Activated T-helper 1 cell treated with anti-CD3 and anti-CD28 coated beads, Interleukin-2, amount 50 U/mL, for 16 hours (primary cell): Measurements from ENCODE around the gene TEAD3.
A peak's percentile ranks its signal among the peaks of the same experiment; 100 is the strongest.

Experiments used
- DNase-seq, 2 donors: peaks; one replicate each; pipeline ENCODE4 v3.0.0-alpha.2; 2020; ENCODE audit warnings: low read depth in 1 of 2, low spot score in 1 of 2

The TEAD3 gene

GRCh38 chr6:35514587-35514986 lies 17.7 kb upstream of the TEAD3 start:
- DNase-seq: no peak

- DNase-seq: no peak
These were observed 15.9 kb upstream of the TEAD3 start, which contains the start of gene TULP1 for GRCh38 chr6:35512740-35513139. TULP1 (minus strand) TSS chr6:35512896; CDS start chr6:35512858, 38 bp downstream.

DNA sequence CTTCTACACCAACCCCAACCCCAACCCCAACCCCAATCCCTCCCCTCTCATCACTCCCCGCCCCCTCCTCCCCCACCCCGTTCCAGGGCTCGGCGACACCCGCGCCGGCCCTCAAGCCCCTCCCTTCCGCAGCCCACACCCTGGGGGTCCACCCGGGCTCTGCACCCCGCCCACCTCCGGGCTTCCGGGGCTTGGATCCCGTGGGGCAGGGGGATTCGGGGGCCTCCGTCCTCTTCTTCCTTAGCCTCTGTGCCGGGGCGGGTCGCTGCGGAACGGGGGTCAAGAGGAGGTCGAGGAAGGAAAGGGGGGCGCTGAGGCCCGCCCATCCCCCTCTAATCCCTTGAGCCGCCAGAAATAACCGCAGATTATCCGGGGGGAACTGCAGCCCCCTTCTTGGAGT lies 15.1 kb upstream of the TEAD3 start:
- DNase-seq: no peak

DNA sequence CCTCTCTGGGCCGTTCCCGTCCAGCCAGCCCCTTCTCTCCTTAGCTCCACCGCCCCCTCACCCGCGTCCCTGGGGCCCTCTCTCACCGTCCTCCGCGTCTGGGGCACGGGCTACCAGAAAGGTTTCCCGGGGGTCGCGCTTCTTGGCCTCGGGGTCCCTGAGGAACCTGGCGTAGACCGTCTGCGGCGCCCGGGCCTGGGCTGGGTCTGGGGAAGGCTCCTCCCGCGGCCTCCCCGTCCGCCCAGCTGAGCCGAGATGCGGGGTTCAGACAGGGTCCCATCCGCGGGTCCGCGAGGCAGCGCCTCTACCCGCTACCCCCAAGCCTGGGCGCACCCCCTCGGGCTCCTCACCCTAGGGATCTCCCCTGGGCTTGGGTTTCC lies 14.7 kb upstream of the TEAD3 start:
- no peak for DNase-seq

- no peak for DNase-seq
These were observed 14.2 kb upstream of the TEAD3 start for GRCh38 chr6:35510916-35511561.

DNA sequence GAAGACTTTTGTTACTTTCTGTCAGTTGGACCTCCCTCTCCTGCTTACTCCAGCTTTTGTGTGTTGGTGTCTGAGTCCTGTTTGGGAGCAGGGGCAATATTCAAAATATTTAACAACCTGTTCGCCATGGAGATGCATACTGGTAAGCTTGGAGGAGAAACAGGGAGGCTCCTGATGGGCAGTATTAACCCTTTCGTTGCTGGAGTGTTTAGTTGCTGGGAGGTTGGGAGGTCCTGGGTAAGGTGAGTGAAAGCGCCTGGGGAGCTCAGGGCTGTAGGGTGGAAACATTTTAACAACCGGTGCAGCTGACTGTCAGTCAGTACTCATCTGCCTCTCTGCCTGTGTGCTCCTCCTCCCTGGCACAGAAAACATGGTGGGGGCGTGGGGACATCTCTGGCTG lies 11.7 kb upstream of the TEAD3 start:
- no peak for DNase-seq

- no peak for DNase-seq
These were observed 11.1 kb upstream of the TEAD3 start for GRCh38 chr6:35508027-35508426.

DNA sequence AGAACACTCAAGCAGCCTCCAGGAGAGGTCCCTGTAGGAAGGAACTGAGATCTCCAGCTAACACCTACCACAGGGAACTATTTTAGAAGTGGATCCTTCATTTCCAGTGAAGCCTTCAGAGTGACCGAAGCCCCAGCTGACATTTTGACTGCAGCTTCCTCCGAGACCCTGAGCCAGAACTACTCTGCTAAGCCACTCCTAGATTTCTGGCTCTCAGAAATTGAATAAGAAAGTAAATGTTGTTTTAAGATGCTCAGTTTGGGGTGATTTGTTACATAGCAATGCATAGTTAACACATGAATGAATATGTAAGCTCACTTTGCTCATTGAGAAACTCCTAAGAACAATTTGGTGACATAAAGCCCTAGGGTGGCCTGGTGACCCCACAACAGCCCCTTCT lies 10.3 kb upstream of the TEAD3 start:
- no peak for DNase-seq

GRCh38 chr6:35506536-35506935 lies 9.7 kb upstream of the TEAD3 start:
- DNase-seq: no peak

- DNase-seq: no peak
These were observed 9.1 kb upstream of the TEAD3 start for GRCh38 chr6:35505999-35506412.

DNA sequence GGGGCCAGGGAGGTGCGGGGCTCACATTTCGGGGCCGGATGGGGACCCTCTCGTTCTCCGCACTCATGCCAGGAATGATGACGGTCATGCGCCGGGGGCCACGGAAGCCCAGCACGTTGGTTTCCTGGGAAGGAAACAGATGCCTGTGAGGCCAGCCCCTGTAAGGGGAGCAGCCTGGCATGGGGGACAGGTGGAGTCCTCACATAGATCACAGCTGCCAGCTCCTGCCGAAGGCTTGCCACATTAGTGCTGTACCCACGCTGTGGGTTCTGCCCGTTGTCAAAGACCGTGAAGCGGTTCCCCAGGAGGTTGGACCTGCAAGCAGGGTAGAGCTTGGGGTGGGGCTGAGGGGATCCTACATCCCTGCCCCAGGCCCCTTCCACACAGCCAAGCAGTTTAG lies 6.7 kb upstream of the TEAD3 start:
- no peak for DNase-seq

DNA sequence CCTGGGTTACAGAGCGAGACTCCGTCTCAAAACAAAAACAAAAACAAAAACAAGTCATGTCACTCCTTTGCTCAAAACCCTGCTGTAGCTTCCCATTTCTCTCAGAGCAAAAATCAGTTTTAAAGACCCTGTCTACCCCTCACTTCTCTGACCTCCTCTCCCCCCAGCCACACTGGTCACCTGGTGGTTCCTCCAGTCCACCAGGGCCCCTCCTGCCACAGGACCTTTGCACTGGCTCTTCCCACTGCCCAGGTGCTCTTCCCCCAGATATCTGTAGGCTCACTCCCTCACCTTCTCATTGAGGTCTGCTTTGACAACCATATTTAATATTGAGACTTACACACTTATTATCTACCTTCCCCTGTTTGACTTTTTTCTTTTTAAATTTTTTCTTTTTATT lies 4.9 kb upstream of the TEAD3 start:
- no peak for DNase-seq

- no peak for DNase-seq
These were observed 3.9 kb upstream of the TEAD3 start for GRCh38 chr6:35500782-35501181.

GRCh38 chr6:35499372-35499771 lies 2.5 kb upstream of the TEAD3 start:
- DNase-seq: no peak

- no peak for DNase-seq
These were observed 1.7 kb upstream of the TEAD3 start for GRCh38 chr6:35498422-35499067.

- DNase-seq: peak; percentile 15 to 19
These were observed 917 bp upstream of the TEAD3 start for GRCh38 chr6:35497571-35498421.

DNA sequence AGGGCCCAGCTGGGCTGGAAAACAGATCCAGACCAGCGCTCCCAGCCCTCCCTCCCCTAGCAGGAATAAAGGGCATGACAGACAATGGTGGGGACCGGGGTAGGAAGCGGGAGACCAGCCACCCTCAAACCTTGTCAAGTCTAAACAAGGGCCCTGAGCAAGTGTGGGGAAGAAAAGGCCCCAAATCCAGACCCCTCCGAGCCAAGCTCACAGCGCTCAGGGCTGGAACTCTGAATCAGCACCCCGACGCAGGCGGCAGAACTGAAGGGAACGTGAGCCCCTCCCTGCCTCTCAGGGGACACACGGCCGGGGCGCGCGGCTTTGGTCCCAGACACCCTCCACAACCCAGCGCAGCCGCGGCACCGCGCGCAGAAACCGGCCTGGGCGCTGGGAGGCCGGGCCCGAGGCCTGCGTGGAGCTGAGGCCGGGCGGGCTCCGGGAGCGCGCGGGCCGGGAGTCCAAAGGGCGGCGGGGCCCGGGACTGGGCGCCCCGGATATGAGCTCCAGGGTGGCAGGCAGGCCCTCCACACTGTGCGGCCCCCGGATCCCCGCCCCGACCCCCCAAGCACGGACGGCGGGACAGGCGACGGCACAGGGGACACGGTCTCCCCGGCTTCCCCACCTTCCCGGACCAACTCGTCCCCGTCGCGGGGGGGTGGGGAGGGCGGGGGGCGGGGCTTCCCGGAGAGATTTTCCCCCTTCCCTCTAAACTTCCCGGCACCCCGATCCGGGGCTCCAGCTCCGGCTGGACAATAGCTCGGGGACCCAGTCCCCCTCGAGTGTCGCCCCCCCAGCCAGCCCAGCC lies 641 bp downstream of the TEAD3 start:
- no peak for DNase-seq

DNA sequence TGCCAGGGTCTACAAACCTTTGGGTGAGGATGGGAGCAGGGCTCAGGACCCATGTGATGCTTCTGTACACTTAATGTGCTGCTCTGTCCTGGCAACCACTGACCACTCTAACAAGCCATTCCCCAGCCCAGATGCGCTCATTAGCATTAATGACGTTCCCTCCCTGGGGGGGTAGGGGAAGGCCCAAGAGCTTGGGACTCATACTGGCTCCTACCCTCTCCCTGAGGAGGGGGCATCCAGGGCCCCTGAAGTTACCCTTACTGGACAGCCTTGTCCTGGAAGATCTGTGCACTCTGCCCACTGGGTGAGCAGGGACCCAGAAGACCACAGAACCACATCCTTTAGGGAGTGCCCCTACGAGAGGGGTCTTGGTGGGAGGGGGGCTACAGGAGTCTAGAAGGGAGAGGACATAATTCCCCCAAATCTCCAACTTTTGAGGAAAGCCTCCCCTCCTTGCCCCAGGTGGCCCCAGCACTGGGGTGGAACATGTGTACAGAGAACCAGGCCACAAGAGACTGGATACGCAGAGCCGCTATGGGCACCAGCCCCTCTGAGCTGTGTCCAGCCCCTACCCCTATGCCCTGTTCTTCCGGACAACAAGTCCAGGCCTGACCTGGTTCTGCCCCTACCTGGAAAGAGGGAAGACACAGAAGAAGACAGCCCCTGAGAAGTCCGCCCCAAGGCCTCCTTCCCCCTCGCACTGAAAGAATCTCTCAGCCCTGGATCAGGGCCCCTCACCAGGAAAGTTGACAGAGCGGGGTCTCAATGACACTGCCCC lies 1.4 kb downstream of the TEAD3 start:
- DNase-seq: no peak

DNA sequence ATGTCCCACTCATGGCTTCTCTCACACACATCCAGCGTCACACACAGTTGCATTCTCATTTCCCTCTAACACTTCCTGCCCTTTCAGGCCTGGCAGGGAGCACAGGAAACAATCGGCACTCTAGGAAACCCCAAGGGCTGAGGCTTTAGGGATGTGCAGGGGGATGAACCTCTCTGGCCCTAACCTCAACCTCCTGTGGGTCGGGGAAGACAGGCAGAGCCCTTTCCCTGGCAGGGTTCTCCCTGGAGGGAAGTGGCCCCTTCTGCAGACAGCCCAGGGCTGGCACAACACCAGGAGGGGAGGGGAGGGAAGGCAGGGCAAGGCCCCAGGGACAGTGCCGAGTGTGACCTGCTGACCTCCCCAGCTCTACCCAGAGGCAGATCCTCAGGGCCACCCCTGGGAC lies 2.7 kb downstream of the TEAD3 start:
- DNase-seq: no peak

DNA sequence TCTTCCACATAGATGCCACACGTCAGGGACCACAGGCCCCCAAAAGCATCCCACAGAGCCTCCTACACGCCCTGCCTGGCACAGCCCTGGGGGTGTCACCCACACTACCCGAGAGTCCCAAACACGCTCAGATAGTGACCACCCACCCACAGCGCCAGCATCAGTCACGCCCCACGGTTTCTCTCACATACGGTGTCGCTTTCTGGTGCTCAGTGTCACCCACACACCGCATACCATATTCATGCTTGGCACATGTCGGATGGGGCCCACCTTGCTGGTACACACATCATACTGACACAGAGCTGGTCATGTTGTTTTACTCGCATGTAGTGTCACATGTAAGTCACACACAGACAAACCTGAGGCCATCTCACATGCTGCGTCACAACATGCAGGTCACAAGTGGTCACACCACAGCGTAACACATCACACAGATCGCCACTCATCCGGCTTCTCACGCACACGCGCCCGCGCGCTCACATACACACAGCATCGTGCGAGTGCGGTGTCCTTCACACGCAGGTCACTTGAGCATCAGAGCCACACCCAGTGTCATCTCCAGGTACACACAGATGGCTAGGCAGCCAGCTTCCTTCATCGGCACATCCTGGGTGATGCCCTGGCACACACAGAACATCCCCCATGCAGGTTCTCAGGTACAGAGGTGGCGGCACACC lies 3.4 kb downstream of the TEAD3 start:
- no peak for DNase-seq
